Measurements from ENCODE around the gene GALNTL6. TPM values are rescaled to one million over a fixed set of nuclear protein-coding genes. Genes with fewer than 3 reads are reported as not detected.

GALNTL6 gene
- total RNA-seq, 2 donors from 2014 or later, result 0.92 to 3.8 TPM

DNA sequence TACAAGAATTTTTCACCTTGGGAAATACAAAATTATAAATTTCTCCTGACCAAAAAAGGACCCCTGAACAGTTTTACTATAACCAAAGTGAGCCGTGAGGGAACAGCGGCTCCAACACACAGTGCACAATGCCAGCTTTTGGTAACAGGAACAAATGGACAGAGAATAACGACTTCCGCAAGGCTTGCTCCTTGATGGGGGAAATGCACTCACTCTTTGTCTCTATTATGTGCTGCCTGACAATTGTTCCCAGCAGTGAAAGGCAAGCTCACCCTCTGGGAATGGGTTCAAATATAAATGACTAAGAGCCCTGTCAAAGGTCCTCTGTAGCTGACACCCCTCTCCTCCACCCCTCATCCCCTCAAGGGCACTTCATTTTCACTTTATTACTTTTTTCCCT, 1029.6 kb downstream of the GALNTL6 start:
- no peak for ATAC-seq (ENCODE audit: insufficient number of reproducible peaks, low FRiP score, low read depth)
- Histone ChIP-seq H3K27me3 (replicated peaks; ENCODE audit: insufficient read depth) (no peaks in the 10 kb centered on the region), H3K4me3 (no peak overlapping the region), H3K9me3 (no peaks in the 10 kb centered on the region), H3K4me1 (ENCODE audit: control insufficient read depth in 1 of 2, low read depth in 2 of 2) (peaks cover 9 to 19% of the 10 kb centered on the region in 2 donors), H3K27ac (no peak overlapping the region), H3K36me3 (no peaks in the 10 kb centered on the region)
- TF ChIP-seq, protein P1, sequence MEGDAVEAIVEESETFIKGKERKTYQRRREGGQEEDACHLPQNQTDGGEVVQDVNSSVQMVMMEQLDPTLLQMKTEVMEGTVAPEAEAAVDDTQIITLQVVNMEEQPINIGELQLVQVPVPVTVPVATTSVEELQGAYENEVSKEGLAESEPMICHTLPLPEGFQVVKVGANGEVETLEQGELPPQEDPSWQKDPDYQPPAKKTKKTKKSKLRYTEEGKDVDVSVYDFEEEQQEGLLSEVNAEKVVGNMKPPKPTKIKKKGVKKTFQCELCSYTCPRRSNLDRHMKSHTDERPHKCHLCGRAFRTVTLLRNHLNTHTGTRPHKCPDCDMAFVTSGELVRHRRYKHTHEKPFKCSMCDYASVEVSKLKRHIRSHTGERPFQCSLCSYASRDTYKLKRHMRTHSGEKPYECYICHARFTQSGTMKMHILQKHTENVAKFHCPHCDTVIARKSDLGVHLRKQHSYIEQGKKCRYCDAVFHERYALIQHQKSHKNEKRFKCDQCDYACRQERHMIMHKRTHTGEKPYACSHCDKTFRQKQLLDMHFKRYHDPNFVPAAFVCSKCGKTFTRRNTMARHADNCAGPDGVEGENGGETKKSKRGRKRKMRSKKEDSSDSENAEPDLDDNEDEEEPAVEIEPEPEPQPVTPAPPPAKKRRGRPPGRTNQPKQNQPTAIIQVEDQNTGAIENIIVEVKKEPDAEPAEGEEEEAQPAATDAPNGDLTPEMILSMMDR (IDR thresholded peaks at IDR 0.05), result no peak
- DNase-seq (ENCODE audit: low spot score), result no peak

DNA sequence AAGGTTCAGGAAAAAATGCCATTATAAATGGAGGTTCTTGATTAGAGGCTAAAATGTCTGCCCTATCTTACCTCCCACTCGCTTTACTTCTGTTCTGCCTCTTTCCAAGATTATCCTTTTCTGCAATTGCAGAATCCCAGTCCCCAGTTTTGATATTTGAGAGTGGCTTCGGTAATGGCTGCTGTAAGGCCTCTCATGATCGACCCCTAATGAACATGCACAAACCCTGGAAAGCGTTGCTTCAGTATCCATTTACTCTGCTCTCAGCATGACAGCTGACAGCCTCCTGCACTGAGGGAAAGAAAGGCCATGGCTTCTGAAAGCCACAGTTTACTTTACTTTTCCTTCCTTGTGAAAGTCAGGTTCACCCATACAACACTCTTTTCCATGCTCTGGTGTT, 1030.0 kb downstream of the GALNTL6 start:
- no peaks in the 10 kb centered on the region for H3K27me3 ChIP-seq (replicated peaks; ENCODE audit: insufficient read depth)
- peaks cover 9 to 19% of the 10 kb centered on the region in 2 donors for H3K4me1 ChIP-seq (ENCODE audit: control insufficient read depth in 1 of 2, low read depth in 2 of 2)
- H3K36me3 ChIP-seq, result no peaks in the 10 kb centered on the region
- no peak for DNase-seq (ENCODE audit: low spot score)
- no peak overlapping the region for H3K27ac ChIP-seq
- no peaks in the 10 kb centered on the region for H3K9me3 ChIP-seq
- TF ChIP-seq, protein P1 (IDR thresholded peaks at IDR 0.05), result no peak
- H3K4me3 ChIP-seq, result no peak overlapping the region
- no peak for ATAC-seq (ENCODE audit: insufficient number of reproducible peaks, low FRiP score, low read depth)

DNA sequence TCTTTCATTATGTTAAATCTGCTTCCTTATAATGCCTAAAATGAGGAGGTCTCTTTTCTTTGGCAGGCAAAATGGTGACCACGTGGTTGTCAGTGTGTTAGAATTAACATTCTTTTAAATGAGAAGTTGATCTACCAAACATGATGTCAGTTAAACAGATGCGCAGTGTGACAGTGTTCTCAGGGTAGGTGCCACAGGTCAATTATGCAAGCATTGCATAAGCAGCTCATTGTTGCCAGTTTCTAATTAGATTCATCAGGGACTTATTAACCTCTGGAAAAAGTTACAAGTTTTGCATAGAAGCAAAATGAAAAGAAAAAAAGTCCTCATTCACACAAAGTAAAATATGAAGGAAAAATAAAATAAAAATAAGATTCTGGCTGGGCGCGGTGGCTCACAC, 1031.4 kb downstream of the GALNTL6 start:
- Histone ChIP-seq H3K27ac (no peak overlapping the region), H3K27me3 (replicated peaks; ENCODE audit: insufficient read depth) (no peaks in the 10 kb centered on the region), H3K9me3 (no peaks in the 10 kb centered on the region), H3K4me1 (ENCODE audit: control insufficient read depth in 1 of 2, low read depth in 2 of 2) (peaks cover 9 to 14% of the 10 kb centered on the region in 2 donors), H3K4me3 (no peak overlapping the region), H3K36me3 (no peaks in the 10 kb centered on the region)
- ATAC-seq (ENCODE audit: insufficient number of reproducible peaks, low FRiP score, low read depth) (no peak), DNase-seq (ENCODE audit: low spot score) (no peak)
- TF ChIP-seq, protein P1 (IDR thresholded peaks at IDR 0.05), result no peak

DNA sequence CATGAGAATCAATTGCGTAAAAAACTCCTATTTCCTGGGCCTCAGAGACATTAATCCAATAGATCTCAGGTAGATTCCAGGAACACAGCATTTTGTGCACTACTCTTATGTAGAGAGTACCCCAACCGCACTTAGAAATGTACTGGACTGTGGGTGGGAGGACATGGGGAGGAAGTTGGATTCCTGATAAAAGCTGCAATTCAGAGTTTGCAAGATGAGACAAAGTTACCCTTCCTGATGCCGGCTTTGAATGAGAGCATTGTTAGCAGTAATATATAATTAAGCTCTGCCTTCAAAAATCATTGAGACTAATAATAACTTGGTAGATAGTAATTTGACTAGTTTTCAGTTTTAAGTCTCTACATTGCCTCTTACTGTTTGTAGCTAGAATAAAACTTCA, 1032.1 kb downstream of the GALNTL6 start:
- Histone ChIP-seq H3K4me1 (ENCODE audit: control insufficient read depth in 1 of 2, low read depth in 2 of 2) (peaks cover 3 to 7% of the 10 kb centered on the region in 2 donors), H3K27ac (no peak overlapping the region), H3K4me3 (no peak overlapping the region), H3K36me3 (no peaks in the 10 kb centered on the region), H3K9me3 (no peaks in the 10 kb centered on the region), H3K27me3 (replicated peaks; ENCODE audit: insufficient read depth) (no peaks in the 10 kb centered on the region)
- TF ChIP-seq, protein P1 (IDR thresholded peaks at IDR 0.05), result no peak
- ATAC-seq (ENCODE audit: insufficient number of reproducible peaks, low FRiP score, low read depth) (no peak), DNase-seq (ENCODE audit: low spot score) (no peak)

DNA sequence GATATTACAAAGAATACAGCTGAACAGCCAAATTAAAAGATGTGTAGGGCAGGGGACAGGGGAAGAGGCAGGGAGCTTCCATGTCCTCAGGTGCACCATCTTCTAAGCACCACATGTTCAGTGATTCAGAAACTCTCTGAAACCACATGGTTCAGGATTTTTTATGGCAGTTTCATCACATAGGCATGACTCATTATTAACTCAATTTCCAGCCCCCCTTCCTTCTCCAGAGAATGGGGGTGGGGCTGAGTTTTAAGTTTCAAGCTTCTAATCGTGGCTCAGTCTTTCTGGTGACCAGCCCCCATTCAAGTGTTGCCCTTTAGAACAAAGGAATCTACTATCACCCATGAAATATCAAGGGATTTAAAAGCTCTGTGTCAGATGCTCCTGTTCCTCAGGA, 1037.6 kb downstream of the GALNTL6 start:
- TF ChIP-seq, protein P1 (IDR thresholded peaks at IDR 0.05), result no peak
- no peaks in the 10 kb centered on the region for H3K4me1 ChIP-seq (ENCODE audit: control insufficient read depth in 1 of 2, low read depth in 2 of 2)
- no peak overlapping the region for H3K27ac ChIP-seq
- H3K9me3 ChIP-seq, result no peaks in the 10 kb centered on the region
- ATAC-seq (ENCODE audit: insufficient number of reproducible peaks, low FRiP score, low read depth) (no peak), DNase-seq (ENCODE audit: low spot score) (no peak)
- no peak overlapping the region for H3K4me3 ChIP-seq
- H3K27me3 ChIP-seq (replicated peaks; ENCODE audit: insufficient read depth), result no peaks in the 10 kb centered on the region
- no peaks in the 10 kb centered on the region for H3K36me3 ChIP-seq

Data from thoracic aorta (tissue), 2 donors.